MM.1S (cell line): ENCODE data around the gene COG8.

Source experiments
- DNase-seq: peaks from one replicate; pipeline ENCODE4 v3.0.0-alpha.2; 2015
- H2AFZ ChIP-seq: fragments of 300-600 bp; sonication (generic); 2 replicates; pipeline ENCODE4 v1.6.0; 2016; ENCODE audit warnings: antibody characterized with exemption, low read length
- H3F3A ChIP-seq: fragments of 300-600 bp; sonication (generic); 2 replicates; pipeline ENCODE4 v1.6.1; 2016; ENCODE audit warnings: mild to moderate bottlenecking, antibody characterized with exemption, low read length, moderate library complexity, mixed read lengths; ENCODE audit not compliant: insufficient read depth
- H3K27ac ChIP-seq: fragments of 300-600 bp; sonication (generic); 2 replicates; pipeline ENCODE4 v1.5.1; 2016; ENCODE audit warnings: mild to moderate bottlenecking, low read length
- H3K27me3 ChIP-seq: fragments of 300-600 bp; sonication (generic); replicated peaks from 2 replicates; pipeline ENCODE4 v1.6.0; 2016; ENCODE audit warnings: low read length; ENCODE audit not compliant: insufficient read depth
- H3K36me3 ChIP-seq: fragments of 300-600 bp; sonication (generic); replicated peaks from 2 replicates; pipeline ENCODE4 v1.6.1; 2016; ENCODE audit warnings: mild to moderate bottlenecking, low read length, mixed read lengths; ENCODE audit not compliant: insufficient read depth
- H3K4me1 ChIP-seq: fragments of 300-600 bp; sonication (generic); 2 replicates; pipeline ENCODE4 v1.6.1; 2016; ENCODE audit warnings: low read length, mixed read lengths
- H3K4me2 ChIP-seq: fragments of 300-600 bp; sonication (generic); 2 replicates; pipeline ENCODE4 v1.6.0; 2016; ENCODE audit warnings: low read depth, low read length
- H3K4me3 ChIP-seq: fragments of 300-600 bp; sonication (generic); 2 replicates; pipeline ENCODE4 v1.5.1; 2016; ENCODE audit warnings: low read length, mixed read lengths
- H3K79me2 ChIP-seq: fragments of 300-600 bp; sonication (generic); 2 replicates; pipeline ENCODE4 v1.6.1; 2016; ENCODE audit warnings: mixed run types, low read length, mixed read lengths
- H3K9ac ChIP-seq: fragments of 300-600 bp; sonication (generic); 2 replicates; pipeline ENCODE4 v1.6.1; 2016; ENCODE audit warnings: low read length, mixed read lengths
- H3K9me2 ChIP-seq: fragments of 300-600 bp; sonication (generic); replicated peaks from 2 replicates; pipeline ENCODE4 v1.6.1; 2016; ENCODE audit warnings: mild to moderate bottlenecking, low read length, mixed read lengths; ENCODE audit not compliant: insufficient read depth
- H3K9me3 ChIP-seq: fragments of 300-600 bp; sonication (generic); replicated peaks from 2 replicates; pipeline ENCODE4 v1.6.1; 2016; ENCODE audit warnings: mild to moderate bottlenecking, low read length, mixed read lengths; ENCODE audit not compliant: insufficient read depth
- H4K20me1 ChIP-seq: fragments of 300-600 bp; sonication (generic); 2 replicates; pipeline ENCODE4 v1.6.1; 2016; ENCODE audit warnings: mild to moderate bottlenecking, low read length, moderate library complexity, mixed read lengths; ENCODE audit not compliant: insufficient read depth
- EZH2 ChIP-seq: fragments of 300-600 bp; sonication (generic); optimal IDR thresholded peaks from 2 replicates; pipeline ENCODE3; 2017; ENCODE audit warnings: low read depth, mild to moderate bottlenecking, antibody characterized with exemption, low read length, mixed read lengths
- EZH2phosphoT487 ChIP-seq: fragments of 300-600 bp; sonication (generic); IDR thresholded peaks from 2 replicates; pipeline ENCODE4 v1.6.1; 2018; ENCODE audit warnings: antibody characterized with exemption, low read length
- TF ChIP-seq, protein P1 (sequence below): fragments of 300-600 bp; sonication (generic); IDR thresholded peaks from 2 replicates; pipeline ENCODE4 v1.5.1; 2016; ENCODE audit warnings: antibody characterized with exemption, low read length, mixed read lengths

The COG8 gene

DNA sequence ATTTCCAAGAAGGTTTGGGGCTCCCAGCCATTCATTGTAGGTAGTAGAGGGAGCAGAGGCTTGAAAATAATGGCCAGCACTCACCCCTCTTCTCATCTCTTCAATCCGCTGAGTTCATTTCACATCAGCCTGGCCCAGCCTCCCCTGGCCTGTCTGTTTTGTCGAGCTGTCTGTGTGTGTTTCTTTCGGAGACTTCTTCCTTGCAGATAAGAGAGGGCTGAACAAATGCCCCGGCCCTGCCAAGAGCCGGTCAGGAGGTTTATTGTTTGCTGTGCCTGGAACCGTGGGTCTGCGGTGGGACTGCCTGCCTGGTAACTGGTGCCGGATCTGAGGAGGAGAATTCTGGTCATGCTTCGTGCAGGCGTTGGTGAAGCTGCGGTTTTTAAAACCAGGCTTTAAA lies 24.8 kb downstream of the COG8 start:
- Histone ChIP-seq H3K4me1 (no peaks in the 10 kb centered on the region), H3K27ac (no peak overlapping the region), H3K4me3 (no peak overlapping the region), H3K36me3 (peaks cover 11% of the 10 kb centered on the region), H3K79me2 (peaks cover 60% of the 10 kb centered on the region), H4K20me1 (0 out of 2 replicates have a peak, but pooled peaks cover 2% of the 10 kb centered on the region), H3K4me2 (no peak overlapping the region), H3K9me2 (no peaks in the 10 kb centered on the region), H3K9me3 (no peaks in the 10 kb centered on the region), H3K9ac (no peak overlapping the region), H2AFZ (no peak overlapping the region), H3K27me3 (no peaks in the 10 kb centered on the region), H3F3A (peaks cover 8% of the 10 kb centered on the region; the same call in 1 of the 2 replicates)
- no peak for DNase-seq
- no peak for TF ChIP-seq EZH2
- no peak for TF ChIP-seq EZH2phosphoT487
- TF ChIP-seq, protein P1, sequence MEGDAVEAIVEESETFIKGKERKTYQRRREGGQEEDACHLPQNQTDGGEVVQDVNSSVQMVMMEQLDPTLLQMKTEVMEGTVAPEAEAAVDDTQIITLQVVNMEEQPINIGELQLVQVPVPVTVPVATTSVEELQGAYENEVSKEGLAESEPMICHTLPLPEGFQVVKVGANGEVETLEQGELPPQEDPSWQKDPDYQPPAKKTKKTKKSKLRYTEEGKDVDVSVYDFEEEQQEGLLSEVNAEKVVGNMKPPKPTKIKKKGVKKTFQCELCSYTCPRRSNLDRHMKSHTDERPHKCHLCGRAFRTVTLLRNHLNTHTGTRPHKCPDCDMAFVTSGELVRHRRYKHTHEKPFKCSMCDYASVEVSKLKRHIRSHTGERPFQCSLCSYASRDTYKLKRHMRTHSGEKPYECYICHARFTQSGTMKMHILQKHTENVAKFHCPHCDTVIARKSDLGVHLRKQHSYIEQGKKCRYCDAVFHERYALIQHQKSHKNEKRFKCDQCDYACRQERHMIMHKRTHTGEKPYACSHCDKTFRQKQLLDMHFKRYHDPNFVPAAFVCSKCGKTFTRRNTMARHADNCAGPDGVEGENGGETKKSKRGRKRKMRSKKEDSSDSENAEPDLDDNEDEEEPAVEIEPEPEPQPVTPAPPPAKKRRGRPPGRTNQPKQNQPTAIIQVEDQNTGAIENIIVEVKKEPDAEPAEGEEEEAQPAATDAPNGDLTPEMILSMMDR, result no peak

DNA sequence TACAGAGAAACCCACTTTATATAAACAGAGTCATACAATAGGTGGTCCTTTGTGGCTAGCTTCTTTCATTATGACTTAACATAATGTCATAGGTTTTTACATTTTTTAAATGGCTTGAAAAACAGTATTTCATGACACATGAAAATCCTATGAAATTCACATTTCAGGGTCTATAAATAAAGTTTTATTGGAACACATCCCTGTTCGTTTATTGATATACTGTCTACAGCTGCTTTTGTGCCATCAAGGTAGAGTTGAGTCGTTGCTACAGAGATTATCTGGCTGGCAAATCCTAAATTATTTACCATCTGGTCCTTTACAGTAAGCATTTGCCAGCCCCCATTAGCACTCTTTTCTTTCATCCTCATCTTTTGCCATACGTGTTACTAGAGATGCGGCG lies 25.9 kb downstream of the COG8 start:
- no peak overlapping the region for H3K4me2 ChIP-seq
- peaks cover 60% of the 10 kb centered on the region for H3K79me2 ChIP-seq

DNA sequence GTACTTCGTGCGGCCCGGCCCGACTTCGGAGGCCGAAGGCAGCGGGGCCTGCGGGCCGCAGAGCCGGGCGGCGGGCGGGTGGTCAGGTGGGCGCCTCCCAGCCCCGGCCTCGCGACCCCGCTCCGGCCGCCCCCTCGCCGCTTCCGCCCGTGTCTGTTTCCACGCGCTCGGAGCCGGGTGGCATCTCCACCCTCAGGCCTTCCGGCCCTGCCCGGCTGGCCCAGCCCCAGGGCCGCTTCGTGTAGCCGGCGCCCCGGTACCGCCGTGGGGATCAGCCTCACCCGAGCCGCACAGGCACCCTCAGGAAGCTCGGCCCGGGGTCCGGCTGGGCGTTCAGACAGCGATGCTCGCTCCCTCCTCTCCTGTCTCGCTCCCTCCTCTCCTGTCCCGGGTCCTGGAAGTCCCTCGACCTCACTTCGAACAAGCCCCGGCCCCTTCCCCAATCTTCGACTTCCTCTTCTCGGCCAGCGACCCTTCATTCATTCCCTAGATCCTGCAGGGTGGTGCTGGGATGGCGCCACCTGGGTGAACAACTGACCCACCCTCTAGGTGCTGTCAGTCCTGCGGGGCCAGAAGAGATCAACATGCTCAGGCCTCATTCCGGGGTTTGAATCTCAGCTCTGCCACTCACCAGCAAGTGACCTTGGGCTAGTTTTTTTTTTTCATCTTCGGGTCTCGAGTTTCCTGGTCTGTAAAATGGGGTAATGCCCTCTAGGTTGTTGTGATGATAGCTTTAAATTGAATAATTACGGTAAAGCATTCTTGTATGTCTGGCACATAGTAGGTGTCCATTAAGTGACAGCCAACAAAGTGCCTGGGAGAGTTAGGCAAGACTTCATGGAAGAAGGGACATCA lies 27.6 kb downstream of the COG8 start:
- peak overlapping the region; percentile 64 for H2AFZ ChIP-seq
- peaks cover 50% of the 10 kb centered on the region for H3K79me2 ChIP-seq
- no peaks in the 10 kb centered on the region for H3K9me2 ChIP-seq
- H4K20me1 ChIP-seq, result 0 out of 2 replicates have a peak, but pooled peaks cover 2% of the 10 kb centered on the region
- peak overlapping the region; percentile 86 for H3K9ac ChIP-seq
- peak overlapping the region; percentile 82 for H3K4me2 ChIP-seq
- H3K36me3 ChIP-seq, result peaks cover under 1% of the 10 kb centered on the region; the same call in 1 of the 2 replicates
- H3K4me1 ChIP-seq, result no peaks in the 10 kb centered on the region
- H3K9me3 ChIP-seq, result no peaks in the 10 kb centered on the region
- H3F3A ChIP-seq, result peaks cover 8% of the 10 kb centered on the region; the same call in 1 of the 2 replicates
- no peaks in the 10 kb centered on the region for H3K27me3 ChIP-seq
- H3K27ac ChIP-seq, result peak overlapping the region; percentile 48; the same call in 1 of the 2 replicates
- TF ChIP-seq EZH2, result no peak
- TF ChIP-seq, protein P1, result peak; percentile 13; the same call in 1 of the 2 replicates
- TF ChIP-seq EZH2phosphoT487, result no peak
- H3K4me3 ChIP-seq, result peak overlapping the region; percentile 94
- DNase-seq, result peak; percentile 50

More for the DNA sequence above, 25.9 kb downstream of the COG8 start:
- Histone ChIP-seq H3F3A (peaks cover 8% of the 10 kb centered on the region; the same call in 1 of the 2 replicates), H4K20me1 (0 out of 2 replicates have a peak, but pooled peaks cover 2% of the 10 kb centered on the region), H3K9me3 (no peaks in the 10 kb centered on the region), H3K9ac (no peak overlapping the region), H3K9me2 (no peaks in the 10 kb centered on the region), H3K4me1 (no peaks in the 10 kb centered on the region), H3K36me3 (peaks cover 5% of the 10 kb centered on the region), H3K27me3 (no peaks in the 10 kb centered on the region), H3K4me3 (no peak overlapping the region), H3K27ac (no peak overlapping the region), H2AFZ (no peak overlapping the region)
- TF ChIP-seq, protein P1, result no peak
- no peak for DNase-seq
